Heart right ventricle (tissue), 16 donors: ENCODE measurements around the gene SLC15A3. TPM values are rescaled to one million over a fixed set of nuclear protein-coding genes. Genes with fewer than 3 reads are reported as not detected.

Experiments
- ATAC-seq, 8 donors: fragments of 200-7000 bp; cut with Tn5 transposase; one replicate each; pipeline ENCODE4 v1.9.1; 2020; ENCODE audit warnings: mild to moderate bottlenecking in 8 of 8, moderate library complexity in 8 of 8, moderate number of reproducible peaks in 1 of 8
- DNase-seq, 2 donors: peaks; one replicate each; pipeline ENCODE4 v3.0.0-alpha.2; 2020
- H3K27ac ChIP-seq, 10 donors: fragments of 200-600 bp; sonication (generic) in 2 of 10; one replicate each; pipeline versions ENCODE4 v1.5.0 to v1.8.0; 2020 to 2022; ENCODE audit warnings: mild to moderate bottlenecking in 3 of 10
- H3K27me3 ChIP-seq, 7 donors: fragments of 200-600 bp; one replicate each; pipeline ENCODE4 v1.8.0; 2021 to 2022; ENCODE audit warnings: mild to moderate bottlenecking in 2 of 7
- H3K36me3 ChIP-seq, 9 donors: fragments of 200-600 bp; sonication (generic) in 1 of 9; one replicate each; pipeline versions ENCODE4 v1.5.0 to v1.8.0; 2020 to 2022; ENCODE audit warnings: mild to moderate bottlenecking in 2 of 9
- H3K4me1 ChIP-seq, 9 donors: fragments of 200-600 bp; sonication (generic) in 1 of 9; one replicate each; pipeline versions ENCODE4 v1.5.0 to v1.8.0; 2020 to 2022; ENCODE audit warnings: mild to moderate bottlenecking in 4 of 9
- H3K4me3 ChIP-seq, 10 donors: fragments of 200-600 bp; sonication (generic) in 2 of 10; one replicate each; pipeline versions ENCODE4 v1.5.0 to v1.8.0; 2020 to 2022; ENCODE audit warnings: mild to moderate bottlenecking in 7 of 10, moderate library complexity in 2 of 10
- H3K9me3 ChIP-seq, 11 donors: fragments of 200-600 bp in 10 of 11; sonication (generic) in 2 of 11; one replicate each; pipeline versions ENCODE4 v1.5.0 to v1.8.0; 2013 to 2022; ENCODE audit warnings: mild to moderate bottlenecking in 2 of 11, control low read depth in 1 of 11, moderate library complexity in 1 of 11
- CTCF ChIP-seq, 9 donors: fragments of 200-600 bp; sonication (generic) in 2 of 9; IDR thresholded peaks; one replicate each; pipeline versions ENCODE4 v1.5.0 to v1.8.0; 2021 to 2022; ENCODE audit warnings: antibody characterized with exemption in 9 of 9, mild to moderate bottlenecking in 5 of 9, moderate library complexity in 1 of 9
- WGBS, 2 donors: extraction: QIAGEN DNeasy Blood & Tissue Kit; methylation state at CpG; one replicate each; pipeline ENCODE4 v1.1.7; 2013; ENCODE audit warnings: inconsistent platforms in 1 of 2; 5-methylcytosine and 5-hydroxymethylcytosine counted together
- intact Hi-C, 10 donors: fragments of 100-400 bp; cut with DNase I; formaldehyde crosslinking; loops; one replicate each; pipeline versions ENCODE4 v1.11.1 to v1.14.2; 2022
- polyA plus RNA-seq, 2 donors: library from polyadenylated mRNA; stranded (reverse); fragments of 200-250 nt; gene quantifications; one replicate each; pipeline ENCODE4 v1.2.3, GENCODE V29; 2013
- total RNA-seq, 10 donors: library from RNA; stranded (reverse); fragmentation: NEBNext Ultra II Directional in 3 of 10; extraction: Animal tissue kit (Norgen Biotek cat#: 25700) in 3 of 10; gene quantifications; one replicate each; pipeline versions ENCODE4 v1.2.1 to v1.2.4, GENCODE V29; 2021 to 2023
- donor health status: Arrhythmogenic right ventricular cardiomyopathy.
- donor health status: ischemic (EF 13 %, LVEDD 7.1; RV severe dilation, severe dysfunction).
- donor health status: healthy with polysubstance abuse.
- donor health status: DM: no; HTN: yes; CAD: no.
- donor health status: DM: no; HTN: no; CAD: no.
- donor health status: ischemic (EF 25% LVEDD 6.9; RV normal size, moderate dysfunction).
- donor health status: ischemic (EF 25% LVEDD 5.7; RV mildly dilated, moderate dysfunction).
- donor health status: healthy.
- donor health status: DM: yes; HTN: yes; CAD: no.
- donor health status: Ischemic cardiomyopathy.
- donor health status: ischemic (EF 35%, LVEDD 5.7; RV mildly dilated, moderate dysfunction).
- donor health status: nonischemic (EF 11% LVEDD 7.7; RV severe dilation, severe dysfunction).
- donor health status: DM: yes; HTN: yes; CAD: no.
- donor health status: PGD.
- donor health status: ischemic (EF 29% LVEDD 5.4; RV normal size, mild dysfunction).
- donor health status: nonischemic (EF 23%, LVEDD 6.1; RV moderate dilation, normal function).

SLC15A3 gene
- total and polyA plus RNA-seq, 12 donors: 9.5 to 52.4 (median 19.5) TPM

GRCh38 chr11:60937811-60938210 is 14.2 kb downstream of the SLC15A3 start:
- no peak for TF ChIP-seq CTCF (IDR thresholded peaks at IDR 0.05)
- ATAC-seq: no peak
- no peak for DNase-seq
- peaks cover 0 to 51% (median 19%) of the 10 kb centered on the region in 9 donors for H3K4me1 ChIP-seq
- H3K9me3 ChIP-seq: no peaks in the 10 kb centered on the region
- H3K36me3 ChIP-seq: peaks cover 0 to 66% (median 7%) of the 10 kb centered on the region in 9 donors
- intact Hi-C loops: no loop called here
- H3K4me3 ChIP-seq: no peak overlapping the region
- 94 to 96% methylated on average over 8 of the region's 8 CpGs for WGBS, 2 donors
- H3K27me3 ChIP-seq: no peaks in the 10 kb centered on the region
- H3K27ac ChIP-seq: peak overlapping the region in 8 of 10 donors; percentile 11 to 77 (median 74)

GRCh38 chr11:60937144-60937527 is 14.8 kb downstream of the SLC15A3 start:
- H3K4me1 ChIP-seq: peaks cover 0 to 45% (median 19%) of the 10 kb centered on the region in 9 donors
- DNase-seq (peak; percentile 64 to 69), ATAC-seq (peak; percentile 44 to 84 (median 82))
- H3K27ac ChIP-seq: peak overlapping the region; percentile 46 to 77 (median 74)
- no peak overlapping the region for H3K4me3 ChIP-seq
- TF ChIP-seq CTCF (IDR thresholded peaks at IDR 0.05): no peak
- no peaks in the 10 kb centered on the region for H3K9me3 ChIP-seq
- no peaks in the 10 kb centered on the region for H3K27me3 ChIP-seq
- H3K36me3 ChIP-seq: peaks cover 0 to 60% (median 7%) of the 10 kb centered on the region in 9 donors
- intact Hi-C loops: no loop called here
- 55 to 58% methylated on average over 12 of the region's 12 CpGs for WGBS, 2 donors

GRCh38 chr11:60936467-60937143 is 15.4 kb downstream of the SLC15A3 start:
- no peak for DNase-seq
- Histone ChIP-seq H3K4me1 (peaks cover 0 to 39% (median 16%) of the 10 kb centered on the region in 9 donors), H3K9me3 (no peaks in the 10 kb centered on the region), H3K4me3 (no peak overlapping the region), H3K27ac (peak overlapping the region; percentile 46 to 77 (median 74)), H3K36me3 (peaks cover 0 to 55% (median 7%) of the 10 kb centered on the region in 9 donors), H3K27me3 (no peaks in the 10 kb centered on the region)
- ATAC-seq: peak in 4 of 8 donors; percentile 3 to 20 (median 13)
- no peak for TF ChIP-seq CTCF (IDR thresholded peaks at IDR 0.05)
- intact Hi-C loops: no loop called here
- 89% methylated on average over 18 of the region's 18 CpGs for WGBS, 2 donors

GRCh38 chr11:60935676-60936442 is 16.1 kb downstream of the SLC15A3 start:
- no peak for TF ChIP-seq CTCF (IDR thresholded peaks at IDR 0.05)
- Histone ChIP-seq H3K9me3 (no peaks in the 10 kb centered on the region), H3K36me3 (peaks cover 0 to 55% (median 6%) of the 10 kb centered on the region in 9 donors), H3K4me1 (peaks cover 0 to 32% (median 16%) of the 10 kb centered on the region in 9 donors), H3K27me3 (no peaks in the 10 kb centered on the region), H3K27ac (peak overlapping the region in 8 of 10 donors; percentile 46 to 77 (median 74)), H3K4me3 (no peak overlapping the region)
- 91 to 93% methylated on average over 27 of the region's 27 CpGs for WGBS, 2 donors
- DNase-seq (no peak), ATAC-seq (no peak)
- intact Hi-C loops: no loop called here
